NCI-H446 treated with DMSO at 0.1 percent for 48 hours (cell line): Measurements from ENCODE around the gene TMEM8B.

Source experiments
- DNase-seq: peaks from one replicate; lab custom pipeline; 2025; lab: John Stamatoyannopoulos, UW

TMEM8B gene

GRCh38 chr9:35840881-35841644, 12.0 kb downstream of the TMEM8B start:
- DNase-seq: no peak

- no peak for DNase-seq
Observed at GRCh38 chr9:35841645-35841900, 12.5 kb downstream of the TMEM8B start.

- DNase-seq: no peak
Observed at GRCh38 chr9:35842020-35842745, 13.2 kb downstream of the TMEM8B start.

GRCh38 chr9:35842795-35843194, 13.8 kb downstream of the TMEM8B start:
- DNase-seq: no peak

GRCh38 chr9:35844628-35845270, 15.7 kb downstream of the TMEM8B start:
- no peak for DNase-seq

- no peak for DNase-seq
Observed at GRCh38 chr9:35845824-35846771, 17.1 kb downstream of the TMEM8B start.

- no peak for DNase-seq
Observed at GRCh38 chr9:35847792-35848572, 19.0 kb downstream of the TMEM8B start.

GRCh38 chr9:35852267-35852815, 23.3 kb downstream of the TMEM8B start:
- no peak for DNase-seq

- DNase-seq: no peak
Observed at GRCh38 chr9:35852876-35853865, 24.1 kb downstream of the TMEM8B start.

- no peak for DNase-seq
Observed at GRCh38 chr9:35854091-35854762, 25.2 kb downstream of the TMEM8B start.

- no peak for DNase-seq
Observed at GRCh38 chr9:35856206-35856605, 27.2 kb downstream of the TMEM8B start.

- DNase-seq: no peak
Observed at GRCh38 chr9:35856882-35857281, 27.9 kb downstream of the TMEM8B start.

GRCh38 chr9:35858458-35858857, 29.4 kb downstream of the TMEM8B start:
- DNase-seq: no peak

GRCh38 chr9:35859310-35859989, 30.4 kb downstream of the TMEM8B start:
- DNase-seq: no peak

- DNase-seq: no peak
Observed at GRCh38 chr9:35859990-35860339, 30.9 kb downstream of the TMEM8B start.

- no peak for DNase-seq
Observed at GRCh38 chr9:35861161-35861897, 32.3 kb downstream of the TMEM8B start.

- no peak for DNase-seq
Observed at GRCh38 chr9:35862328-35862727, 33.3 kb downstream of the TMEM8B start.

- DNase-seq: no peak
Observed at GRCh38 chr9:35863583-35863982, 34.6 kb downstream of the TMEM8B start.
